GM12801 (cell line): ENCODE data around the gene PRIMPOL.

Source experiments
- TF ChIP-seq, protein P1 (sequence below): IDR thresholded peaks from one replicate; pipeline ENCODE4 v1.5.1; 2011; ENCODE audit warnings: control low read depth; ENCODE audit not compliant: insufficient read length; ENCODE audit errors: extremely low read depth

PRIMPOL gene

DNA sequence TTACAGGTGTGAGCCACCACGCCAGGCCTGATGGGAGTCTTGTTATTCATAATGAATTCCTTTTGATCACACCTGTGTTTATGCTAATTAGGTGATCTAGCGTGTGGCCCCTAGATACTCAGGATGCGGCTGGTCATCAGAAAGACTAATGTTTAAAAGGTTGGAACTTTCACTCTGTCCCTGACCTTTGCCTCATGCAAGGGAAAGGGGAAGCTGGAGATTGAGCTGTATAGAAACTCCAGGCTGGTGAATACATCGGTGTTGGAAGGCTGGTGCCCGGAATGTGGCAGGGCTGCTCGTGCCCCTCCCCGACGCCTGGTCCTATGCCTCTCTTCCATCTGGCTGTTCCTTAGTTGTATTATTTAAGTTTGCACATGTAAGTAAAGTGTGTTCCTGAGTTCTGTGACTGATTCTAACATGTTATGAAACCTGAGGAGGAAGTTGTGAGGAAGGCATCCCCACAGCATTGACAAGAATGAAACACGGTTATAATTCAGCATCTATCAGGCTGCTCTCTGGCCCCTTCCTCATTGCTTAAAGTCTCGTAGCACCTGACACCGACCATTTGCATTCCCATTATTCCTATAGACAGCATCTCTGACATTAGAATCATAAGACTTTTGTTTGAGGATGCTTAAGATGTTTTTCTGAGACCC, 29.2 kb upstream of the PRIMPOL start:
- TF ChIP-seq, protein P1, sequence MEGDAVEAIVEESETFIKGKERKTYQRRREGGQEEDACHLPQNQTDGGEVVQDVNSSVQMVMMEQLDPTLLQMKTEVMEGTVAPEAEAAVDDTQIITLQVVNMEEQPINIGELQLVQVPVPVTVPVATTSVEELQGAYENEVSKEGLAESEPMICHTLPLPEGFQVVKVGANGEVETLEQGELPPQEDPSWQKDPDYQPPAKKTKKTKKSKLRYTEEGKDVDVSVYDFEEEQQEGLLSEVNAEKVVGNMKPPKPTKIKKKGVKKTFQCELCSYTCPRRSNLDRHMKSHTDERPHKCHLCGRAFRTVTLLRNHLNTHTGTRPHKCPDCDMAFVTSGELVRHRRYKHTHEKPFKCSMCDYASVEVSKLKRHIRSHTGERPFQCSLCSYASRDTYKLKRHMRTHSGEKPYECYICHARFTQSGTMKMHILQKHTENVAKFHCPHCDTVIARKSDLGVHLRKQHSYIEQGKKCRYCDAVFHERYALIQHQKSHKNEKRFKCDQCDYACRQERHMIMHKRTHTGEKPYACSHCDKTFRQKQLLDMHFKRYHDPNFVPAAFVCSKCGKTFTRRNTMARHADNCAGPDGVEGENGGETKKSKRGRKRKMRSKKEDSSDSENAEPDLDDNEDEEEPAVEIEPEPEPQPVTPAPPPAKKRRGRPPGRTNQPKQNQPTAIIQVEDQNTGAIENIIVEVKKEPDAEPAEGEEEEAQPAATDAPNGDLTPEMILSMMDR, result no peak

DNA sequence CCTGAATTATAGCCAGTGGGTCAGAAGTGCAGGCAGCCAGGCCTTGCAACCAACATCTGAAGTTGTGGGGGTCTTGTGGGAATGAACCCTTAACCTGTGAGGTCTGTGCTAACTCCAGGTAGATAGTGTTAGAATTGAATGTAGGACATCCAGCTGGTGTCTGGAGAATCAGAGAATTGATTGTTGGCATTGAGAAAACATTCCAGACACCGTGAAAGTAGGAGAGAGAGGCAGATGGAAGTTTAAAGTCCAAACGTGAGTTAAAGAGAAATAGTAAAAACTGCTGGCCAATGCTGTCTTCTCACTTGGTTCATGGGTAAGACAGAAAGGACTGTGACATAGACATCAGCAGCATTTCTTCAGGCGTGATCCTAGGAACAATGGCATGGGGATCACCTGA, 28.0 kb upstream of the PRIMPOL start:
- TF ChIP-seq, protein P1, result no peak

DNA sequence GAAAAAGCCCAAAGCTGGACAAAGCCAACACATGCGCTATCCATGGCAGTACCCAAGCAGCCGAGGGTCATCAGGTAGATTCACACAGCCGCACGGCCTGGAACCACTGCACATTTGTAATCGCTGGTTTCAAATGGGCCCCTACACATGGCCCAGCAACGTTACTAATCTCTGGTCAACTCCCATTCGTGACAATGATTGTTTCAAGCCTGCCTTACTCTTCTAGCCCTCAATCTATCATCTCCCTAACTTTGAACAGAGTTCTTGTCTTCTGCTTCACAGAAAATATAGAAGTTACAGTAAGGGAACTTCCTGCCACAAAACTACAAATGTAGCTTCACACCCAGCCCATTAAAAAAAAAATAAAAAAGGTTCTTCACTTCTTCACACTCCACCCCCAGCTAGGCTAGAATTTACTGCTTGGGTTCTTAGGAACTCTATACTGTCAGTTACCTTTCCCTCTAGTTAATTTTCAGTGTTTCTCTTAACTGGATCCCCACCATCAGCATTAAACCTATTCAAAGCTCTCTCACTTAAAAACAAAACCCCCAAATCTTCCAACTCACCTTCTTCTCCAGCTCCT, 24.5 kb upstream of the PRIMPOL start:
- TF ChIP-seq, protein P1, result no peak

DNA sequence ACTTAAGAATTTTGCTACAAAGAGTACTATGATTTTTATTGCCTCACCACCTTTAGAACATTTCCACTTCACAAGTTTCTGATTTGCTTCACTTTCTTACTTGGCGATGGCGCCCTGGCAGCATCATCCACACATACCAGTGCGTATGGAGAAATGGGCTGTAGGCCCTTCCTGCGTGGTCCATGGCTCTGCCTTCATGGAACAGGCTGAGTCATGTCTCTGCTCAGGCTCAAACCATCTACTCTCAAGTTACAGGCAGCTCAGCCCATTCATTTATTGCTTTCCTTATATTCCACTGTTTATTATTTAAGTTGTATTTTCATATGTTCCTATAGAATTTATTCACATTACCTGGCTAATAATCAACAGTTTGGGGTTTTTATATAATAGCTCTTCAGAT, 21.4 kb upstream of the PRIMPOL start:
- TF ChIP-seq, protein P1, result no peak

DNA sequence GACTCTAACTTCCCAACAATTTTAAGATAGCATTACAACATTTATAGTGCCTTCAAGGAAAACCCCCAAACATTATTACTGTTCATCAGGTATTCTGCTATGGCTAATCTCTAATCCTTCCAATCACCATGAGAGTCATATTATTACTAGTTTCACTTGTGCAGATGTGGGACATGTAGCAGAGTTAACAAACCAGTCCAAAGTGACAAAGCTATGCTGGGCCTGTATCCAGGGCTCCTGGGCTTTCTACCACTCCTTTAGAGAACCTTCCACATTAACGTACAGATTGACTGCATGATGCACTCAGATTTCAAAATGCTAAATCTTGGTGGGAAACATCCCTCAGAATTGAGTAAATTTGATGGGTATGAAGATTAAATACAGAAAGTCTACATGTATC, 16.7 kb upstream of the PRIMPOL start:
- TF ChIP-seq, protein P1, result no peak

DNA sequence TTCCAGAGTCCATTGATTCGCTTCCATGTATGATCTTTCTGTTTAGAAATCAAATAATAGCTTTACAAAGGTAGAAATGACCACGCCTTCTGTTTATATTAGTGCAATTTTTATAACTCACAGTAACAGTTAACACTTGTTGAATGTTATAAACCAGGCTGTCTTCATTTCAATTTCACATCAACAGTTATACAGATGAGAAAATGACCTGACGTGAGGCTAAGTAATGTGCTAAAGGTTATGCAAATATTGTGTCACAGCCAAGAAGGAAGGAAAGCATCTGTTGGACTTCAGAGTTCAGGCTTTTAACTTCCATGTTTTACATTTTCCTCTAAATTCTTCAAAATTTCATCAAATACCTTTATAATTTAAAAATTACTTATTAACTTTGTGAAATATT, 14.2 kb upstream of the PRIMPOL start:
- TF ChIP-seq, protein P1, result no peak

DNA sequence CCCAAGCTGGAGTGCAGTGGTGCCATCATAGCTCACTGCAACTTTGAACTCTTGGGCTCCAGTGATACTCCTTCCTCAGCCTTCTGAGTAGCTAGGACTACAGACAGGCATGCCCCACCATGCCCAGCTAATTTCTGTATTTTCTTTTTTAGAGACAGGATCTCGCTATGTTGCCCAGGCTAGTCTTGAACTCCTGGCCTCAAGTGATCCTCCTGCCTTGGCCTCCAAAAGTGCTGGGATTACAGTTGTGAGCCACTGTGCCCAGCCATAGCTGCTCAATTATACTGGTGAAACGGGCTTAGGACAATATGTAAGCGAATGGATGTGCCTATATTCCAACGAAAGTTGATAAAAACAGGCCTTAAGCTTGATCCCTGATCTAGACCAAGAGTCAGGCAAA, 13.4 kb upstream of the PRIMPOL start:
- TF ChIP-seq, protein P1, result no peak
